COLO829 (cell line): ENCODE measurements around the gene ASPHD2.
"Not testable (repeated sequence)": the region's sequence is repeated elsewhere in the genome, so short reads cannot be mapped to it uniquely, and the experiment has no call there.

Source experiments
- DNase-seq: peaks from one replicate; pipeline ENCODE4 v3.0.0; 2012; ENCODE audit warnings: low spot score

The ASPHD2 gene

GRCh38 chr22:26416670-26417276 is 12.3 kb upstream of the ASPHD2 start:
- DNase-seq = no peak

DNA sequence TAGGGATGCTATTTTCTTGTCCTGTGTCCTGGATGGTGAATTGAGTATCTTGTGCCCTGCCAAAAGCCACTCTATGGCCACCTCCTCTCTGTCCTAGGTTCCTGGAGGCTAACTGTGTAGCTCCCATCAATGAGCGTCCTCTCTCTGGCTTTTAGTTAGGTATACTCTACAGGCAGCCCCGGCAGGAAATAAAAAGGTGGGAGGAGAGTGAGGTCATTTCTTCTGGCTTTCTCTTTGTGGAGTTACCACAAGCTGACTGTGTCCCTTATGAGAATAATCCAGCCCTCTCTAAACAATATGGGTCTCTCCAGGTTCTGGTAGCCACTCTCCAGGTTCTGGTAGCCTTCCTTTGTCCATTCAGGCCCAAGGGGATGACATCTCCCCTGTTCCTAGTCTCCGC is 11.7 kb upstream of the ASPHD2 start:
- DNase-seq = no peak

DNA sequence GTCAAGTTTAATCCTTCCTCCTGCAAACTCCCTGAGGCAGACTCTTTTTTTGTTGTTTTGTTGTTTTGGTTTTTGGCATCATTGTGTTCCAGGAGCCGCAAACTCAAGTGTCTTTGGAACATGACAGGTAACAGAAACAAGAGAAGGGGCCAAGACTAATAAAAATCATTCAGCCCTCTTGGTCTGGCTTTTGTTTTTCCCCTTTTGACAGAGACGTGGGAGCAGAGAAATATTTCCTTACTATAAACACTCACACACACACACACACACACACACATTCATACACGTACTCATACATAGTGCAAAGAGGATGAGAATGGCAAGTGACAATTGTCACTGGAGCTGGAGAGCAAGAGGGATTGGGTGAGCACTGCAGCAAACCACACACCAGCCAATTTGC is 10.4 kb upstream of the ASPHD2 start:
- DNase-seq = no peak

DNA sequence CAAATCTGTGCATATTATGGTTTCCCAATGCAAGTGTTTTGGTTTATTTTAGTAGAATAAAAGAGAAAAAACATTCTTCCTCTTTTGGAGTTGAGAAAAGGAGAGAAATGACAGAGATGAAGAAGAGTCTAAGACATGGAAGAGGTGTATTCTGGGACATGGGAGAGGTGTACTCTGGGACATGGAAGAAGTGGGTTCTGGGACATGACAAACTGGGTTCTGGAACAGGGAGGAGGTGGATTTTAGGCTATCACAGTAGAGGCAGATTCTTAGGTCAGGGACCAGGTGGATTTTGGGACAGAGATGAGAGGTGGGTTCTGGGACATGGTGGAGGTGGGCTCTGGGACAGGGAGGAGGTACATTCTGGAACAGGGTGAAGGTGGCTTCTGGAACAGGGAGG is 2.1 kb upstream of the ASPHD2 start:
- DNase-seq = no peak

DNA sequence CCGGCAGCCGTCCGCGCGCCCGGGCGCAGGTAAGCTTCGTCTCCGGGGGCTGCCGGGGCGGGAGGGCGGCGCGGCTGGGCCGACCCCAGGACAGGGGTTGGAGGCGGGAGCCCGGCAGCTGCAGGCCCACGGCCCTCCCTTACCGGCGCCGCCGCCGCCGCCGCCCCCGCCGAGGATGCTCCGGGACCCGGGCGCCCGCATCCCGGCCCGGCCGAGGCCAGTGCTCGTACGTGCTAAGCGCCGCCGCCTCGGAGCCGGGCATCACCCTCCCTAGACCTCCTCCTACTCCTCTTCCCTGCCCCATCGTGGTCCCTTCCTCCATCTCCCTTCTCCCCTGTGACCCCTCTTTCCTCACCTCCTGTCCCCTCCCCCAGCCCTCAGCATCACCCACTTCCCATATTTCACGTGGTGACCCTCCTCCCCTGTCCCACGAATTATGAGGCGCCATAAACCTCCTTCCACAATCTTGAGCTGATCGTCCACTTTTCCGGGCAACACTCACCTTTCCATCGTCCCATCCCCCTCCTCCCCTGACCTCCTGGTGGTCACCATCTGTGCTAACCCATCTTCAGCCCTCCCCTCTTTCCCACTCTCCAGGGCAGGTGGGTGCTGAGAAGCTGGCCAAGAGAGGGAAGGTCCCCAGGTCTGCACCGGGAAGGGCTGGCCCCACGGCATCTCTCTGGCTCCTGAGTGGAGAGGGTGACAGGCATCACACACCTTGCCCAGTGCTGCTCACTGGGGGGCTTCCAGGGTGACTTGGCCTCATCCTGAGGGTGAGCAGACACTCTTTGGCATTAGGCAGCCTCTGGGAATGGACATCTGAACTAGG is 612 bp downstream of the ASPHD2 start:
- no peak for DNase-seq

DNA sequence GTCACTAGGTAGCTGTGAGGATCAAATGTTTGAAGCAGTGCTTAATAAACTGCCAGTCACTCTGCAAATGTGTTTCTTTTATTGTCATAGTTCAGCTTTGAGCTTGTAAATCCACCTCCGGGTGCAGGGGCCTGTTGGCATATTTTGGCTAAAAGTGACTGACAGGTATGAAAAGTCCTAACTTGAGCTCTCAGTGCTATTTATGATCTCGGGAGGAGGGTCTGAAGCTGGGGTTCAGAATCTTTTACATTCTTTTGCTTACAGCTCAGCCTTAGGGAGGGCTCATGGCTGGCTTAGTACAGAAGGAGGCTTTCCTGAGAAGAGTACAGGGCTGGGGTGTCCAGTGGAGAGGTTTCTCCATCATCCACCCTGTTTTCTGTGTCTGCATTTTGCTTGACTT is 1.5 kb downstream of the ASPHD2 start:
- no peak for DNase-seq

DNA sequence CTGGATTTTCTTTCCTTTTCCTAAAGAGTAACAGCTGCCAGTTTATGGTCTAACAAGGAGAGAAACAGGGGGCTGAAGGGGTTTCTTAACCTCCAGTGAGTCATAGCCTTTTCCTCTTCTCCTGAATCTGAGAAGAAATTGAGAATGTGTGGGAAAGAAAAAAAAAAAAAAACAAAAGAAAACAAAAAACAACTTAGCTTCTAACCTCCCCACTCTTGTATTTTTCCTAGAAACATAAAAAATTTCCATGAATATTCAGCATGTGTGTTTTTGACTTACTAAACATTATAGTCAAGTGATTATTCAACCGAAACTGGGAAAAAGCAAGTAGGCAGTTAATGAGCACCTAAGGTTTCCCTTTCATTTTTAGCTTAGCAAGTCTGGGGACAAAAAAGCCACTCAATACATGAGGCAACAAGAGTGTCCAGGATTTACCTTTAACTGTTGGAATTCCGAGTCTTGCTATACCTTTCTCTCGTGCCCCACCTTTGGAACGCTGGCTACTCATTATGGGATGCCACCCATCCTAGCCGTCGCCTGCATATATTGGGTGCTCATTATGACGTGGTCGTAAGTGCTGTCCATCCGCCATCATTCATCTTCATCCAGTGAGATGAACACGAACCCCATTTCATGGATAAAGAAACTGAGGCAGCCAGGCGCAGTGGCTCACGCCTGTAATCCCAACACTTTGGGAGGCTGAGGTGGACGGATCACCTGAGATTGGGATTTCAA is 2.4 kb downstream of the ASPHD2 start:
- no peak for DNase-seq

GRCh38 chr22:26432619-26433311 is 3.7 kb downstream of the ASPHD2 start:
- no peak for DNase-seq

- DNase-seq = no peak
Measured at GRCh38 chr22:26433805-26434204, 4.7 kb downstream of the ASPHD2 start.

DNA sequence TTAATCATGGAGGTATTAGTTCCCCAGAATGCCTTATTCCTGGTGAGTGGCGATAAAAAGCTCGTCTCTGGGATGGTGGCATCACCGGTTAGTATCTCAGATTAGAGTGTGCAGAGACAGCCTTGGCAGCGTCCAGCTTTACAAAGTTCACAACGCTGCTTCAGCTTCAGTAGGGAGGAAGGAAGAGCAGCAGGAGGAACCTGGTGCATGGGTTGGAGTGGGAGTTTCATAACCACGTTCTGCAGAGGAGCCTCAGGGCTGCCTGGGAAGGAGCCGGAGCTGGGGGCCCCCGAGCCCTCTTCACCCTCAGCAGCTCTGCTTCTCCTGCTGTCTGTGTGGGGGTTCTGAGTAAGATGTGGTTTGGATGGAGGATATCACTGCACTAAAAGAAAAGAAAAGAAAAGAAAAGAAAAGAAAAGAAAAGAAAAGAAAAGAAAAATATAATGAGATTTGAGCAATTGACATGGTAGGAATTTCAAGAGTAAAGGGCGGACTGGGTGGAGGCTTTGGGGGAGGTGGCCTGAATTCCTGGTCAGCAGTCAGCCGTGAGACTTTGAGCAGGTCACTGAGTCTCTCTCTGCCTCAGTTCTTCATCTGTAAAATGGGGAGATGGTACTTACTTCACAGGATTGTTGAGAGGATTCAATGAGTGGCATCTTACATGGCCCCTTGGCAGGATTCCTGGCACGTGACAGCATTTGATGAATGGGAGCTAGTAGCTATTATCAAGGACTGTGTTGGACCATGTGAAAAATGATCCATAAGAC is 6.5 kb downstream of the ASPHD2 start:
- no peak for DNase-seq

GRCh38 chr22:26436903-26437515 is 7.9 kb downstream of the ASPHD2 start:
- no peak for DNase-seq

- no peak for DNase-seq
Measured at GRCh38 chr22:26437694-26438392, 8.8 kb downstream of the ASPHD2 start.

DNA sequence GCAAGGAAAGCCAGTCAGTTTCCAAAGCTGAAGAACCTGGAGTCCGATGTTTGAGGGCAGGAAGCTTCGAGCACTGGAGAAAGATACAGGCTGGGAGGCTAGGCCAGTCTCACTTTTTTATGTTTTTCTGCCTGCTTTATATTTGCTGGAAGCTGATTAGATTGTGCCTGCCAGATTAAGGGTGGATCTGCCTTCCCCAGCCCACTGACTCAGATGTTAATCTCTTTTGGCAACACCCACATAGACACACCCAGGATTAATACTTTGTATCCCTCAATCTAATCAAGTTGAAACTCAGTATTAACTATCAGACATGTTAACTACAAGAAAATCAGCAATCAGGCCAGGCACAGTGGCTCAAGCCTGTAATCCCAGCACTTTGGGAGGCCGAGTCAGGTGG is 9.7 kb downstream of the ASPHD2 start:
- DNase-seq = not testable (repeated sequence)

- DNase-seq = no peak
Measured at GRCh38 chr22:26439559-26439958, 10.5 kb downstream of the ASPHD2 start.

- DNase-seq = no peak
Measured at GRCh38 chr22:26442086-26442756, 13.2 kb downstream of the ASPHD2 start.

DNA sequence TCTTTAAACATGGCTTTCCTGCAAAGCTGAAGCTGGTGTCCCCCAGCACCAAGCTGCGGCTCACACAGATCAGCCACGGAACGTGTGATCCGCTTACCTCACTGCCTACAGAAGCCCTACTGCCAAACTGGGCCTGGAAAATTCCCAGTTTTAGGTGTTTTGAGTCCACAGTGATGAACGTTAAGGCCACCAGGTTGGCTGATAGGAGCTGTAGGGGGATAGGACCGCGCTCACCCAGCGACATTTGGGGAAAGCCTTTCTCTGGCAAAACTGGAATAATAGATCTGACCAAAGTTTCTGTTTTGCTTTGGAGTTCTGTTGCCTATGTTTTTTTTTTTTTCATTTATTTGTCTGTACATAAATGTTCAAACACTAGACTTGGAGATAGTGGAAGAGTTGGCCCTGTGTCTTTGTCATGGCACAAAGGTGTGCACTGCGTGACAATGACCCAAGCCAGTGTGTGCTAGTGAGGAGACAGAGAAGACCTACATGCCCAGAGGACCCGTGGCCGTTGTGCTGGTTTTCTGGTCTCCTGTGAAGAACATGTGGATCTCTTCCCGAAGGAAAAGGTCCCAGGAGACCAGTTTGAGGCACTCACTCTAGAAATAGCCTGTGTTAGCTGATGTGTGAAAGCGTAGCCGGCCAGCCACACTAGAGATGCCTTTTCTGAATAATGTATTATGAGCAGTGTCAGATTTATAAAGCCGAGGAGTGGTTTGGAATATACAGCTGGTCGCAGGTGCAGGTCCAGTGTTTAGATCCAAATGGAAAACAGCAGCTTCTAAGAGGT is 15.0 kb downstream of the ASPHD2 start:
- DNase-seq = no peak

DNA sequence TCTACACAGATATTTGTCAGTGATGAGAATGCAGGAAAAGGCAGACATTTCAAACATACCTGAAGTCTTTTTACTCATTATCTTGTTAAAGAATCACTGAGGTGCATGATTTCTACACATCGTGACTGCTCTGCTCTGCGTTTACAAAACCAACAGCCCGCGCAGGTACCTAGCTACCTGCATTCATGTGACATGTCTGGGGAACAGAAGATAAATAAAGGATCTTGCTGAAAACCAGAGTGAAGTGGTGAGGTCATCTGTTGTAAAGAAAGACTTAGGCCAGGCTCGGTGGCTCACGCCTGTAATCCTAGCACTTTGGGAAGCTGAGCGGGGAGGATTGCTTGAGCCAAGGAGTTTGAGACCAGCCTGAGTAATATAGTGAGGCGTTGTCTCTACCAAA is 15.7 kb downstream of the ASPHD2 start:
- no peak for DNase-seq

DNA sequence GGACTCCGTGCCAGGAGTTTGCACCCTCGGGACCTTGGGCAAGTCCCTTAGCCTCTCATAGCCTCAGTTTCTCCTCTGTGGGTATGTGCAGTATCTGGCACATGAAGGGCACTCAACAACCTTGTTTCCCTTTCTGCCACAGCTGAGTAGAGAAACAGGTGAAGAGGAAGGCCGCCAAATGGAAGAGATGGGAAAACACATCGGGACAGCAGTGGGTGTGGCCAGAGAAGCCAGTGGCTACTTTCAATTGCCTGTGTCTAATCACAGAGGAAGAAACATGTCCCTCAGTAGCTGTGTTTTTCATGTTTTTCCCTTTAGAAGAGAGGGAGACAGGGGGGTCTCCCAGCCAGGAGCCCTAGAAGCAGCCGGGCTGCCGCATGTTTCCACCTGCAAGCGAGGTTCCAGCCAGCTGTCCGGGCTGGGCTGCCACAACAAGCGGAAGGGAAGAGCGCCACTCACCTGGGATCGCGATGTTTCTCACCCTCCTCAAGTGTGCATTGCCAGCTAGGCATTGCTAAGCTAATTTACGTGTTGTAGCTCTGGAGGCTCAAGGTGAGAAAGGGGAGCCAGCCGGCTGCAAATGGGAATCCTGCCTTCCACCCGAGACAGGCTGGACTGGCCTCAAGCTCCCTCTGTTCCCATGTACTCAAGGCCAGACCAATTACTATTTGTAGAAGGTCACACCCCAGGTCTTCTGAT is 16.7 kb downstream of the ASPHD2 start:
- no peak for DNase-seq
